ENCODE measurements around the gene WRAP73. TPM values are rescaled to one million over a fixed set of nuclear protein-coding genes. Genes with fewer than 3 reads are reported as not detected.

WRAP73 gene
- total RNA-seq, 1 donor from 2014 or later = 20.4 TPM

DNA sequence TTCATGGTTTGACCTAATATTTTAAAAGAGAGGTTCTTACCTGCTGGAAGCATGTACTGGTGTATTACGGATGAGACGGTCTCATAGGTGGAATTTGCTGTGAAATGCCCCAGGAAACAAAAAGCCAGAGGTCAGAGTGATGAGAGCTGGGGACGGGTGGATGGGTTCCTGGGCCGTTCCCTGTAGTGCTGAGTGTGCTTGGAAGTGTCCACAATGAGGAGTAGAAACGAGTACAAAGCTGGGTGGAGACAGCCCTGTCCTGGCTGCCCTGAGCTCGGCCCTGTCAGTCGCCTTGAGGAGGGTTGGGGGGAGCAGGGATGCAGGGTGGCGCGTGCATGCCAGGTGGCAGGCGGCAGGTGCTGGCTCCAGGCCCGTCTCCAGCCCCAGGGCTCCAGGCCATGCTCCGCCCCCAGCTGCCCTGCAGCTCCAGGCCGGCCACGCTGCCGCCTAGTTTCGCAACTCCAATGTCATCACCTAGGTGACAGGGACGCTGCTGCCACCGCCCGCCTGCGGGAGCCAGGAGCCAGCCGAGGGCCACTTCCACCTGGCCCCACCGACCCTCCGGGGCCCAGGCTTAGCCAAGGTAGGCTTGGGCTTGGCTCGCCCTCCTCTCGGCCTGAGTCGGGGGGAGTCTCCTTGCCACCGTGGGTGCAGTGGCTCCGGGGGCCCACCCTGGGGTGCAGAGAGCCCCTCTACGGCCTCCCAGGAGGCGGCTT lies 18.8 kb upstream of the WRAP73 start:
- peak; percentile 47 for DNase-seq

DNA sequence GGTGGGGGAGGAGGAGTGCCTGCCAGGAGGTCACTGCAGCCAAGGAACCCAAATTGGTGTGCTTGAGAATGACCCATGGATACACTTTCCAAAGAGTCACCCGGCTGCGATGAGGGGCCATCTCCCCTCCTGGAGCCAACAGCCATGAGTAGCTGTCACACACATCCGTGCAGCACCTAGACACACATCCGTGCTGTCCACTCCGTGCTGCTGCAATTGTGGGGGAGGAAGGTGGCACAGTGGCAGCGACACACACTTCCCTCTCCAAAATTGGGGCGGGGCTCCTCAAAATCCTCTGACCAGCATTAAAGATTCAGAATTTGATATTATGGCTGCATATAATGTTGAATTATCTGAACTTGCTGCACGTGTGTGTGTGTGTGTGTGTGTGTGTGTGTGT lies 18.2 kb upstream of the WRAP73 start:
- DNase-seq = no peak

DNA sequence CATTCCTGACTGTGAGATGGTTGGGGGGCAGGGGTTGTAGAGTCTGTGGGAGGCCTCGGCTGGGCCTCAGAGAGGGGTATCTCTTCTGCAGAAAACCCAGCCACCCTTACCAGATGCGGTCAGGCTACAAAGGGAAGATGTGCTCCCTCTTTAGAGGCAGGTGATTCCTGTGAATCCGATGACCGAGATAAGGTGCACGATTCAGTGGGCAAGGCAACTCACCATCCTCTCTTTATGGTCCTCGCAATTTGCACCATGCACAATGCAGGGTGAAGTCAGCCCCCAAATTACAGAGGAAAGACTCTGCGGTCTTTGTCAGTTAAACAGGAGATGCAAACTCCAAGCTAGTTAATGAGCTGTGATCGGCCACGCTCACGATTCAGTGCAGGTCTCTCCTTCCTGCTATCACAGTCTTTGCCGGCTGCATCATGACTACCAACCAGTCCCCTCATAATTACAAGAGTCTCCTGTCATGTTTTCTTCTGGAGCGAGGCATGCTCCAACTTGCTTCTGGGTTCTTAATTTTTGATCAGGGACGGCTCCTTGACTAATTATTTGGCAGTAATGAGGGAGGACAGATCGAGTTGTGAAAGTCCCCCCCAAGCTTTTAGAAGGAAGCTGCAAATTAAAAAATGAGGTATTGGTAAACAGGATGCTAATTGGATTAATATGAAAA lies 14.9 kb upstream of the WRAP73 start:
- DNase-seq = no peak

DNA sequence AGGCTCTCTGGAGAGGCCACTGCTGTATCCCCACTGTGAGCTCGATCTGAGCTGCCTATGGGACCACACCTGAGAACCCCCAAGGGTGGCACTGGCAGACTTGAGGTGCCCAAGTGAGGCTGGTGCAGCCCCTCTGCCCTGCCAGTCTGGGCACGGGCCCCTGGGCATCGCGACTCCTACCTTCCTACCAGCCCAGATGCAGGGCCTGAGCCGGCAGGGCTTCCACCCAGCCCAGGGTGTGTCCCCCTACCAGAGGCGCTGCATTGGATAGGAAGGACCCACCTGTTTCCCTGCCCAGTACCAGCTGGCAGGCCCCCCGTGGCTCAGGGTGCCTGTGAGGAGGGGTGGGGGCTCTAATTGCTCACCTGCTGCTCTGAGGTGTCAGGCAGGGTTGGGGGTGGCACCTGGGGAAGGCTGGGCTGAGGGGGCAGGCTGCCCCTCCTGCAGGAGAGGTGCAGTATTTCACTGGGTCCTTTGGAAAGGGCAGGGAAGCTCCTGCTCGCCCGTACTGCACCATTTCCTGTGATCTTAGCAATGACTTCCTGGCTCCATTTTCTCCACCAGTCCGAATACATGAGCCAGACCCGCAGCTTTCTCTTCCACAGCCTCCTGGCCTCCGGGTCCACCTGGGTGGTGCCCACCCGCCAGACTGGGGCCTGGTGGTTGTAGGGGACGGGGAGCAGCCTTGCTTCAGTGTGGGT lies 14.2 kb upstream of the WRAP73 start:
- DNase-seq = no peak

DNA sequence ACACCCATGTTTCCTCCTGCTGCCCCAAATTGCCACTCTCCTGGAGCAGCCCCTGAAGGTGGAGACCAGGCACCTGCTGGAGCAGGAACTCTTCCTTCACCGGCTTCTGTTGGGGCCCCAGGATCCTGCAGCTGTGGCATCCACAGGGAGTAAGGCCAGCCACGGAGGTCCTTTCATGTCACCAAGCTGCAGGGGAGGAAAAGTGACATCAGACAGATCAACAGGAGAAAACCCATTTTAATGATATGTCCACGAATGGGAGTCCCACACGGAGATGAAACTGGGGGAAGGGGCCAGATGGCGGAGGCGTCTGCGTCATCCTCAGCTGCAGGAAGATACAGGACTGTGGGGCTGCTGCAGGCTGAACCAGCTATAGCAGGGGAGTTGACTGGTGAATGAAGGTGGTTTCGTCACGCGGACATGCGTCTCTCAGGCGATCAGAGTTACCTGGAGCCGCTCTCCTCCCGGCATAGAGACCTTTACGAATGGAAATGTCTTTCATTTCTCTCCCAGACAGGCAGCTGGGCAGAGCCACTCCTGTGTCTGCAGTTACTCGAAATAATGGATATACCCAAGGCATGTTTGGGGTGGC lies 12.3 kb upstream of the WRAP73 start:
- DNase-seq = no peak

DNA sequence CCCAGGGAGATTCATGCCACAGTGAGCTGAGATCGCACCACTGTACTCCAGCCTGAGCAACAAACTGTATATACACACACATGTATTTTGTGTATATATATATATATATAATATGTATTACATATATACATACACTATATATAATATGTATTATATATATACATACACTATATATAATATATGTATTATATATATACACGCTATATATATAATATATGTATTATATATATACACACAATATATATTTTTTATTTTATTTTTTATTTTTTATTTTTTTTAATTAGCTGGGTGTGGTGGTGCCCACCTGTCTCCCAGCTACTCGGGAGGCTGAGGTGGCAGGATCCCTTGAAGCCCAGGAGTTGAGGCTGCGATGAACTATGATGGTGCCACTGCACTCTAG lies 11.7 kb upstream of the WRAP73 start:
- no peak for DNase-seq

DNA sequence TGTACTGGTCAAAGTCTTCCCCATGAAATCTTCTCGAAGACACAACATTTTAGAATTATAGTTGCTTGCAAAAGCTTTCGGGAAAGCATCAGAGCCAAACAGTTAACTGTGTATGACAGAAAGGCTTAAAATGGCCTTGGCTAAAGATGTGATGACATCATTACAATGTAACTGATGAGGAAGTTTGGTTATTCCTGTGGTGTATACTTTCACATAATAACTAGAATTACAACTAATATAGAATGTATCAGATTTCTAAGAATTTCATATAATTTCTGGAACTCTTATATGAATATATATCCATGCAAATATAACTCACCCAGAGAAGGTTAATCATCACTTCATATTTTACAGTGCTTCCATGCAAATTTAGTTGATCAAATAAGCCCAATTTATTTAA lies 10.8 kb upstream of the WRAP73 start:
- no peak for DNase-seq

DNA sequence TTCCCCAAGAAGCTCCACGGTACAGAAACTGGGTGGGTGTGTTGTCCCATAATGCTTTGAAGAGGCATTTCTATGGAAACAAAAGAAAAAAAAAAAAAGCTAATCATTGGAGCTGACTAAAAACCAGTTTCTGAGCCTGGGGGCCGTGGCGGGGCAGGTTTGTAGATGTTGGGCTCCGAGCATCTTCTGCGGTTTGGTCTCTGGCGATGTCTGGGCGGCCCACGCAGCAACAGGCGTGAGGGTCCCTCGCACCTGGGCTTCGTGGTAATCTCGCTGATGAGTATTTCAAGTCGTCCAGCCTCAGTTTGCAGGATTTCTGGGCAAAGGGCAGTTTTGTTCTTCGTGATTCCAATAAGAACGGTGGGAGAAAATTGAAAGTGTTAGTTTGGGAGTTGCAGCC lies 9.2 kb upstream of the WRAP73 start:
- no peak for DNase-seq

DNA sequence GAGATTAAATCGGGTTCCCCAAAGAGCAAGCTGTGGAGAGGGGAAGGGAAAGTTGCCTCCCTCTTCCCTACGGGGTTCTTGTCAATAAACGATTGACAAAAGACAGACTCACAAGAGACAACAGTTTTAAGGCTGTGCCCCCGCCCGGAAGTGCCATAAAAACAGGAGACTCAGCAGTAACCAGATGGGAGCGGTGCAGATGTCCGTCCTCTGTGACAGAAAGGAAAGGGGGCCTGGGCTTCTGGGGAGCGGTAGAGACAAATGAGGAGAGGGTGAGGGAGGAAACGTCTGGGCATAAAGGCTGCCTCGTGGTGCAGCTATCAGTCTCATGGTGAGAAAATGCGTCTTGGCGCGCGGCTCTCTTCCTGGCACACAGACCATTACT lies 8.3 kb upstream of the WRAP73 start:
- DNase-seq = no peak

DNA sequence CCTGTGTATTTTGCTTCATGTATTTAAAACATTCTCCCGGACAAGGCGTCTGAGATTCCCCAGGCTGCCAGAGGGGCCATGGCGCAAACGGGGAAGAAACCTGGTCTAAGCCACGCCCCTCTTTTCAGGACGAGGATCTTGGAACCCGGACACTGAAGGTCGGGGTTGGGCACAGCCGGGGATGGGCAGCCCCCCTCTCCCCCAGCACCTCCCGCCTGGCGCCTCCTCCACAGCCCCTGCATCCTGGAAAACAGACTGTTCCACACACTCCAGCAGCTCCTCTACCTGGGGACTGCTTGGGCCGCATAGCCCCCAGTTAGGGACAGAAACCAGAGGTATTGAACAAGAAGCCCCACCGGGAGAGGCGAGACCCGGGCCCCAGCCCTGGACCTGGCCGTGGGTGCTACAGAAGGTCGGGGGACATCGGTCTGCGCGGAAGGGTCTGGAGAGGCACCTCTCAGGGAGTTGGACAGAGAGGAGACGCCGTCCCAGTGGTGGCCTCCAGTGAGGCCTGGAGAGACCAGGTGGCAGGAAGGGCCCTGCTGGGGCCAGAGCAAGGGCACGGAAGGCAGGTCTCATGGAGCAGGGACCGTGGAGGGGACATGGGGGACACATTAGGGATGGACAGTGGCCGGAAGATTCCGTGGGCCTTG lies 7.8 kb upstream of the WRAP73 start:
- no peak for DNase-seq

DNA sequence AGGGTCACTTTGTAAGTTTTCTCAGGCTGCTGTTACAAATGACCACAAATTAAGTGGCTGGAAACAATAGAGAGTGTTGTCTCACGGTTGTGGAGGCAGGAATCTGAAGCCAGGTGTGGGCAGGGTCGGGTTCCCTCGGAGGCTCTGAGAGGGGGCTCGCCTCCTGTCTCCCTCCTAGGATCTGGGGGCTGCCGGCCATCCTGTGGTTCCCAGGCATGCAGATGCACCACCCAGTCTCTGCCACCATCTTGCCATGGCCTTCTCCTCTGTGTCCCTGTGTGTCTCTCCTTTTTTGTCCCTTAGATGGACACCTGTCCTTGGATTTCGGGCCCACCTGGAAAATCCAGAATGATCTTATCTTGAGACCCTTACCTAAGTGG lies 7.2 kb upstream of the WRAP73 start:
- DNase-seq = no peak

DNA sequence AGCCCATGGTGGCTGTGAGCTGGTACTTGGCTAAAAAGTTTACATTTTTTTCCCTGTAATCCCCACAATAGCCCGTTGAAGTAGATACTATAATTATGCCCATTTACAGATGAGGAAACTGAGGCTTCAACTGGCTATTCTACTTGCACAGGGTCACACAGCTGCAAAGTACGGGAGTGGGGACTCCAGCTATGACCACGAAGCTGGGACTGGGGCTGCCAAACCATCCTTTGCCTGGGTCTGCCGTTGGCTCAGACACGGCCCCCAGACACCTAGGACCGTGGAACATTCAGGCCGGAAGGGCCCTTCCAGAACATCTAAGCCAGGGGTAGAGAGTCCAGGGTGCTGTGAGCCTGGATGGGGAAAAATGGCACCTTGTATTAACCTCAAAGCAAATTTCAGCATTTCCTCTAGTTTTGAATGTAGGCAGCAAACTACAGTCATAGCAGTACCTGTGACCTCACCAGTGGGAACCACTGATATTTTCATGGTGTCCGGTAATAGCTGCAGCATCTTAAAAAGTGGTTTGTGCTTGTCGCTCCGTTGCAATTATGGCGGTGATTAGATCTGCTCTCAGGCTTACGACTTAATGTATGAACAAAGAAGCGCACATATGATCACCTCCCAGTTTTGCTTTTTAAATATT lies 6.7 kb upstream of the WRAP73 start:
- DNase-seq = no peak

DNA sequence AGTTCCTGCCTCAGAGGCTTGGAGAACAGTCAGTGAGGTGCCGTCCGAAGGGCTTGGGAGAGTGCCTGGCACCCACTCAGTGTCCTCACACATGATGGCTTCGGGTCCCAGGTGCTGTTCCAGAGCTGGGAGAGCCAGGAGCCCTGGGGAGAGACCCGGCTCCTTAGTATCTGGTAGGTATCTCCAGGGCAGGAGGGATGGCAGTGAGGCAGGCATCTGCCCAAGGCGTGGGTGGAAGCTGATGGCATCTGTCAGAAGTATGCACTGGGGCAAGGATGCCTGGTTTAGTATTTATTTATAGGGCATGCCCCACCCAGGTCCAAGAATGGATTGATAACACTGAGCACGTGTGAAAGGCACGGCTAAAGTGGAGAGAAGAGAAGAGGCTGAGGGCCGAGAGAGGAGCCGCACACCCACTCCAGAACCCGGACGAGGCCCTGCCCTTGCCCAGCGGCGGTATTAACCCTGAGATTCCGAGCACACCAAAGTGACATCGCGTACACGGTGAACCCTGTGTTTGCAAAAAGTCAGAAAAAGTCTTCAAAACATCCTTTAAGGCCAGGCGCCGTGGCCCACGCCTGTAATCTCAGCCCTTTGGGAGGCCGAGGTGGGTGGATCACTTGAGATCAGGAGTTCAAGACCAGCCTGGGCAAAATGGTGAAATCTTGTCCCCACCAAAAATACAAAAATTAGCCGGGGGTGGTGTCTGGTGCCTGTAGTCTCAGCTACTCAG lies 4.8 kb upstream of the WRAP73 start:
- DNase-seq = no peak

DNA sequence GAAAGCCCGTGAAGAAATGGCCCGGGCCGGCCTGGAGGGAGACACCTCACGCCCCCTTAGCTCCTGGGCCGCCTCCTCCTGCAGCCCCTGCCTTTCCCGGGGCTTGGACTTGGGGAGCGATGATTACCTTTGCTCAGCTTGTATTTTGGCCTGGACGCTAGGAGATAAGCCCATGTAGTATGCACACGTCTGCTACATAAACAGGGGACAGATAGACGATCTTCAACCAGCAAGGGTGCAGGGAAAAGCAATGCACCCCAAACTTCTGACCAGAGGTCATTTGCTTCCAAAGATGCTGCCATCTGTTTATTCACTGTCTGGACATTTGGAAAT lies 3.3 kb upstream of the WRAP73 start:
- no peak for DNase-seq

DNA sequence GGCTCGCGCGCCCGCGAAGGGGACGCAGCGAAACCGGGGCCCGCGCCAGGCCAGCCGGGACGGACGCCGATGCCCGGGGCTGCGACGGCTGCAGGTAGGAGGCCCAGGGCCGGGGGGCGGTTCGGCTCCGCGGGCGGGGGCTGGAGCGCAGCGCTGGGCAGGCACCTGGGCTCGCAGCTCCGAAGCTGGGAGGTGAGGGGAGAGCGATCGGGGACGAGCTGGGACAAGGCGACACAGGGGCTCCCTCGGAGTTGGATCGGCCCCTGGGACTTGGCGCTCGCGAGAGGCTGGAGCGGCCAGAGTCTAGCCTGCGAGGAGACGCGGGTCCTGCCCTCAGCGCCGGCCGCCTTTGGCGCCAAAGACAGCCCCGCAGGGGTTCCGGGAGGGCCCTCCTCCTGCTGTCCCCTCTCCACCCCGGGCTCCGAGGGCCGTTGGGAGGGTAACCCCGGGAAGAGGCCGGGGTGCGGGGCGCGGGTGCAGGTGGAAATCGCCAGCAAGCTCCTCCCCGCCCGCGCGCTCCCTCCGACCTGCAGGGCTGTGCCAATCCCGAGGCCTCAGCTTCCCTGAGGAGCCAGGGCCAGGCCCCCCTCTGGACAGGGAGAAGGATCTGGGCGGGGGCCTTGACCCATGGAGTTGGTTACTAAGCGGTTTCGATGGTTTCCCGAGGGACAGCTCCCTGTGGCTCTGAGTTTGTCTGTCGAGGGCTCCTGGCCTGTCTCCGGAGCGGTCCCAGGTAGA lies 2.8 kb upstream of the WRAP73 start:
- DNase-seq = no peak

DNA sequence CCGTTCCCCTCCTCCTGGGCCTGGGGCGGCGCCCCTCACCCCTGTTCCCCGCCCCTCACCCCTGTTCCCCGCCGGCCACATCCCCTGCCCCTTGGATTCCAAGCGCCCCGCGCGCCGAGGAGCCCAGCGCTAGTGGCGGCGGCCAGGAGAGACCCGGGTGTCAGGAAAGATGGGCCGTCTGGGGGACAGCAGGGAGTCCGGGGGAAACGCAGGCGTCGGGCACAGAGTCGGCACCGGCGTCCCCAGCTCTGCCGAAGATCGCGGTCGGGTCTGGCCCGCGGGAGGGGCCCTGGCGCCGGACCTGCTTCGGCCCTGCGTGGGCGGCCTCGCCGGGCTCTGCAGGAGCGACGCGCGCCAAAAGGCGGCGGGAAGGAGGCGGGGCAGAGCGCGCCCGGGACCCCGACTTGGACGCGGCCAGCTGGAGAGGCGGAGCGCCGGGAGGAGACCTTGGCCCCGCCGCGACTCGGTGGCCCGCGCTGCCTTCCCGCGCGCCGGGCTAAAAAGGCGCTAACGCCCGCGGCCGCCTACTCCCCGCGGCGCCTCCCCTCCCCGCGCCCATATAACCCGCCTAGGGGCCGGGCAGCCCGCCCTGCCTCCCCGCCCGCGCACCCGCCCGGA lies 2.1 kb upstream of the WRAP73 start, which contains the start of gene TP73:
TSS of gene TP73 (plus strand) at position 587 of the 618 bp plus-strand sequence. CDS start 29,850 bp downstream, outside the sequence.
- DNase-seq = no peak

DNA sequence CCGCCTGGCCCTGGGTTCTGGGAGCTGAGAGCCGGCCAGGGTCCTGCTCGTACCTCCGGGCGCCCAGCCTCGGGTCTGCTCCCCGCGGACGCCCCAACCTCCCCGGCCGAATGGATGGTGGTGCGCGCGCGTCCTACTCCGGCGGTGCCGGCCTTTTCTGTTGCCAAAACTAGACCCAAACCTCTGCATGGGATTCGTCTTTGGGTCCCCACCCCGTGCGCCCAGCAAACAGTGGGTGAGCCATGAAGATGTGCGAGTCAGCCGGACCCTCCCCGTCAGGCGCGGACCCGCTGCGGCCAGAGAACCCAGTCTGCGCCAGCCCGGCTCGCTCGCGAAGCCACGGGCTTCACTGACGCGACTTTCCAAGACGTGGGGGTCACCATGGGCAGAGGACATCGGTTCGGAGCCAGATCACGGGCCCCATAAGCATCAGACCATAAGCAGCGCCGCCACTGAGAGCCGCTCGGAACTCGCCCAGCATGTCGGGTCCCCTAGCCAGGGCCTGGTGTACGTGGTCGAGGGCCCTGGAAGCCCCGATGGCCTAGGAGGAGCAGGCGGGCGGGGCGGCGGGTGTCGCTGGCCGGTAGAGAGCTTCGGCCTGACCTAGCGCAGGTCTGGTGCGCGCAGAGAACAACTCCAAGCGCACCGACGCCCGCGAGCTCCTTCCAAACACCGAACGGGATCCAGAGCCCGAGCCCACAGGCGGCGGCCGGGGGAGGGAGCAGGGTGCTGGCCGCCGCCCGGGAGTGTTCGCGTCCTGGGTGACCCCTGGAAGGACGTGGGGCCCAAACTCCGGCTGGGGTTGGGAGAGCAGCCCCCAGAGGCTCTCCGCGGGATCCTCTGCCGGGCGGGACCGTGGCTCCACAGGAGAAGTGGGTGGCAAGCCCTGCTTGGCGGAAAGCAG lies 1.4 kb upstream of the WRAP73 start:
- DNase-seq = no peak

DNA sequence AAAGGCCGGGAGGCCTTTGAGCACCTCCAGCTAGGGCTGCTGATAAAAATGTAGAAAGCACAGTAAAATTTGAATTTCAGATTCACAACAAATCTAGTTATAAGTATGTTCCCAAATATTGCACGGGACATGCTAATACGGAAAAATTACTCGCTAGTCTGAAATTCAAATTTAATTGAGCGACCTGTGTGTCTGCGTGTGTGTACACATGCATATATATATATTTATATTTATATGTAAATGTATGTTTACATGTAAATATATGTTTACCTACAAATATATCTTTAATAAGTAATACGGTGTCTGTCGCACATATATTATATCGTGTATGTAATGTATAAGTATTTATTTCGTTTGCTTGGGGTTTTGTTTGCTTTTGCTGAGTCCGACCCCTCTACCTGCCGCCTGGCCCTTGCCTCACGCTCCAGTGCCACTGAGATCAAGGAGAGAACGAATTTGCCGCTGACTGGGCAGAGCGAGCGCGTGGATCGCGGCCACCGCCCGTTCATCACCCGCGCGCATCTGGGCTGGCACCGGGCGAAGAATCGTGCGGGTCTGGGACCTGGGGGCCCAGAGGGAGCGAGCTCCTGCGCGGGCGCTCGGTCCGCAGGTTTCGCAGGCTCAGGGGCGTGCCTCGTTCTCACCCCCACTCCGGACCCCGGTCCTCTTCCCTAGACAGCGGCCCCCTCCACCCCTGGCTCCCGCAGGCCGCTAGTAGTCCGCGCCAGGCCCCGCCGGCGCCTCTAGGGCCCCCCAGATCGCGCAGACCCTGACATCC lies 534 bp upstream of the WRAP73 start:
- no peak for DNase-seq

DNA sequence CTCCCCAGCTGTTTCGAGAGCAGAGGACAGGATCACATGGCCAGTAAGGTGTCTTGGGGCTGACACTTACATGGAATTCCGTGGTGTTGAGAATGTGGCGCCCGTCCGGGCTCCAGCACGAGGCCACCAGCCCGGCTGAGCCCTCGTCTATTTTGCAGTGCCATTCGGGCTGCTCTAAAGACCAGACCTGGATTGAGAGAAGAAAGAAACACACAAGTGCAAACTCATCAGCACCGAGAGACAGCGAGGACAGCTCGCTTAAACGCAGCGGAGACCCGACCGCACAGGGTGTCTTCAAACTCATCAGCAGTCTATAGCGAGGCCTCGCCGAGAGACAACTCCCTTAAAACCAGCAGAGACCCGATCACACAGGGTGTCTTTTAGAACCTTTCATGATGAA lies 3.3 kb downstream of the WRAP73 start:
- DNase-seq = no peak

Measured in dermis blood vessel endothelial cell (primary cell).